ENCODE data around the gene KCNQ2. TPM values are rescaled to one million over a fixed set of nuclear protein-coding genes. Genes with fewer than 3 reads are reported as not detected.

KCNQ2 gene
- total and polyA plus RNA-seq, 4 donors, result not detected

DNA sequence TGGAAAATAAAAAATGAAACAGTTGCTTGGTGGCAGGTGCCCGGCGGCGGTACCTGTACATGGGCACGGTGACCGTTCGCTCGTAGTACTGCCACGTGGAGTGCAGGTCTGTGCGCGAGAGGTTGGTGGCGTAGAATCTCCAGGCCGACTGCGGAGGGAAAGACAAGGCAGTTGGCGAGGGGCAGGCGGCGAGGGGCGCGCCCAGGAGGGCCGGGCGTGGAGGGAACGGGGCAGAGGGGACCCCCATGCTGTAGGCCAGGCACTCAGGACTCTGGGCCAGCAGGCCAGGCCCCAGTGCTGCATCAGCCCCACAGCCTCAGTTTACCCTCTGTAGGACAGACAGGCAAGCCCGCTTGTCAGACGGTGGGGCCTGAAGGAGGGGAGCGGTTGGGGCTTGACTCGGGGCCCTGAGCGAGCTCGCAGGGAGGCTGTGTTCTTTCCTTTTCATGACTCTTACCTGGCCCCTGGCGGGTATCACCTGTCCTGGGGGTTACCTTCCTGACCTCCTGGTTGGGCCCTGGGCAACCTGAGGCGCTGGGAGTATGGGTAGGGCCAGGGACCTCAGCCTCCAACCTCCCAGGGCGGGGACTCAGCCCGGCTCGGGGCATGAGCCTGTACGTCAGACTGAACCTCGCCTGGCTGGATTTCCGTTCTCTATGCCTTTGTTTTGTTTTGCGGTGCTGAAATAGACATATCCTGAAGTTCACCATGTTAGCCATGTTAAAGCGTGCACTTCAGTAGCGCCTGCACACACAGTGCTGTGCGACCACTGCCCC, 38.5 kb downstream of the KCNQ2 start (continued):
- no peak for TF ChIP-seq GABPA (IDR thresholded peaks at IDR 0.05 in 1 of 2, conservative IDR thresholded peaks at IDR 0.05 in 1 of 2)

DNA sequence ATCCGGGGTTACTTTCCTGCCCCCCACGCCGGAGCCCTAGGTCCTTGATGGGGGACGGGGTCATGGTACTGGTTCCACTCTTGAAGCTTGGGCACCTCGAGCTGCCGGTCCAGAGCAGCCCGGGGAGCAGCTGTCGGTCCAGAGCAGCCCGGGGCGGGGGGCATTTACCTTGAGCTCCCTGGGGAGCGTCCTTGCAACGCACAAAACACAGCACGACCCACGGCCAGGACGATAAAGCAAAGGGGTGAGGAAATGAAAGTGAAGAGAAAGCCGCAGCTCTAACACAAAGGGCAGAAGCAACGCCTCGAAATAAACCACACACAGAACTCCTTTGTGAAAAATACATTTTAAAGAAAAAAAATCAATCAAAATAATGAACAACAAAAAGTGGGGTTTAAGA, 39.1 kb downstream of the KCNQ2 start:
- Histone ChIP-seq H3K9me3 (ENCODE audit: control insufficient read depth in 4 of 4, low read length in 3 of 4) (no peaks in the 10 kb centered on the region), H3K27ac (ENCODE audit: low read depth in 1 of 2, low read length in 2 of 2) (no peak overlapping the region), H3K9ac (ENCODE audit: low read depth in 1 of 2, low read length in 2 of 2) (no peak overlapping the region), H3K27me3 (ENCODE audit: control insufficient read depth in 4 of 4, insufficient read depth in 4 of 4, low read length in 3 of 4) (no peaks in the 10 kb centered on the region), H3K36me3 (ENCODE audit: control insufficient read depth in 4 of 4, insufficient read depth in 3 of 4, low read depth in 1 of 4, low read length in 3 of 4) (no peaks in the 10 kb centered on the region), H3K4me3 (ENCODE audit: low read depth in 1 of 3, low read length in 3 of 3) (no peak overlapping the region), H3K4me1 (ENCODE audit: control insufficient read depth in 4 of 4, insufficient read depth in 4 of 4, low read length in 3 of 4) (no peaks in the 10 kb centered on the region)
- no peak for TF ChIP-seq GABPA (IDR thresholded peaks at IDR 0.05 in 1 of 2, conservative IDR thresholded peaks at IDR 0.05 in 1 of 2)
- TF ChIP-seq, protein P1, sequence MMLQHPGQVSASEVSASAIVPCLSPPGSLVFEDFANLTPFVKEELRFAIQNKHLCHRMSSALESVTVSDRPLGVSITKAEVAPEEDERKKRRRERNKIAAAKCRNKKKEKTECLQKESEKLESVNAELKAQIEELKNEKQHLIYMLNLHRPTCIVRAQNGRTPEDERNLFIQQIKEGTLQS (IDR thresholded peaks at IDR 0.05), result no peak
- TF ChIP-seq, protein P2, sequence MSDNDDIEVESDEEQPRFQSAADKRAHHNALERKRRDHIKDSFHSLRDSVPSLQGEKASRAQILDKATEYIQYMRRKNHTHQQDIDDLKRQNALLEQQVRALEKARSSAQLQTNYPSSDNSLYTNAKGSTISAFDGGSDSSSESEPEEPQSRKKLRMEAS (IDR thresholded peaks at IDR 0.05), result no peak
- TF ChIP-seq, protein P3, sequence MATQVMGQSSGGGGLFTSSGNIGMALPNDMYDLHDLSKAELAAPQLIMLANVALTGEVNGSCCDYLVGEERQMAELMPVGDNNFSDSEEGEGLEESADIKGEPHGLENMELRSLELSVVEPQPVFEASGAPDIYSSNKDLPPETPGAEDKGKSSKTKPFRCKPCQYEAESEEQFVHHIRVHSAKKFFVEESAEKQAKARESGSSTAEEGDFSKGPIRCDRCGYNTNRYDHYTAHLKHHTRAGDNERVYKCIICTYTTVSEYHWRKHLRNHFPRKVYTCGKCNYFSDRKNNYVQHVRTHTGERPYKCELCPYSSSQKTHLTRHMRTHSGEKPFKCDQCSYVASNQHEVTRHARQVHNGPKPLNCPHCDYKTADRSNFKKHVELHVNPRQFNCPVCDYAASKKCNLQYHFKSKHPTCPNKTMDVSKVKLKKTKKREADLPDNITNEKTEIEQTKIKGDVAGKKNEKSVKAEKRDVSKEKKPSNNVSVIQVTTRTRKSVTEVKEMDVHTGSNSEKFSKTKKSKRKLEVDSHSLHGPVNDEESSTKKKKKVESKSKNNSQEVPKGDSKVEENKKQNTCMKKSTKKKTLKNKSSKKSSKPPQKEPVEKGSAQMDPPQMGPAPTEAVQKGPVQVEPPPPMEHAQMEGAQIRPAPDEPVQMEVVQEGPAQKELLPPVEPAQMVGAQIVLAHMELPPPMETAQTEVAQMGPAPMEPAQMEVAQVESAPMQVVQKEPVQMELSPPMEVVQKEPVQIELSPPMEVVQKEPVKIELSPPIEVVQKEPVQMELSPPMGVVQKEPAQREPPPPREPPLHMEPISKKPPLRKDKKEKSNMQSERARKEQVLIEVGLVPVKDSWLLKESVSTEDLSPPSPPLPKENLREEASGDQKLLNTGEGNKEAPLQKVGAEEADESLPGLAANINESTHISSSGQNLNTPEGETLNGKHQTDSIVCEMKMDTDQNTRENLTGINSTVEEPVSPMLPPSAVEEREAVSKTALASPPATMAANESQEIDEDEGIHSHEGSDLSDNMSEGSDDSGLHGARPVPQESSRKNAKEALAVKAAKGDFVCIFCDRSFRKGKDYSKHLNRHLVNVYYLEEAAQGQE (IDR thresholded peaks at IDR 0.05), result no peak
- no peak for TF ChIP-seq YY1 (IDR thresholded peaks at IDR 0.05)
- TF ChIP-seq, protein P4, sequence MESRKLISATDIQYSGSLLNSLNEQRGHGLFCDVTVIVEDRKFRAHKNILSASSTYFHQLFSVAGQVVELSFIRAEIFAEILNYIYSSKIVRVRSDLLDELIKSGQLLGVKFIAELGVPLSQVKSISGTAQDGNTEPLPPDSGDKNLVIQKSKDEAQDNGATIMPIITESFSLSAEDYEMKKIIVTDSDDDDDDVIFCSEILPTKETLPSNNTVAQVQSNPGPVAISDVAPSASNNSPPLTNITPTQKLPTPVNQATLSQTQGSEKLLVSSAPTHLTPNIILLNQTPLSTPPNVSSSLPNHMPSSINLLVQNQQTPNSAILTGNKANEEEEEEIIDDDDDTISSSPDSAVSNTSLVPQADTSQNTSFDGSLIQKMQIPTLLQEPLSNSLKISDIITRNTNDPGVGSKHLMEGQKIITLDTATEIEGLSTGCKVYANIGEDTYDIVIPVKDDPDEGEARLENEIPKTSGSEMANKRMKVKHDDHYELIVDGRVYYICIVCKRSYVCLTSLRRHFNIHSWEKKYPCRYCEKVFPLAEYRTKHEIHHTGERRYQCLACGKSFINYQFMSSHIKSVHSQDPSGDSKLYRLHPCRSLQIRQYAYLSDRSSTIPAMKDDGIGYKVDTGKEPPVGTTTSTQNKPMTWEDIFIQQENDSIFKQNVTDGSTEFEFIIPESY (IDR thresholded peaks at IDR 0.05), result no peak
- TF ChIP-seq JUND (IDR thresholded peaks at IDR 0.05), result no peak
- no peak for TF ChIP-seq NR2F2 (IDR thresholded peaks at IDR 0.05)
- no peak for TF ChIP-seq HNF4G (IDR thresholded peaks at IDR 0.05)
- TF ChIP-seq RAD21 (IDR thresholded peaks at IDR 0.05), result no peak
- no peak for TF ChIP-seq SP1 (IDR thresholded peaks at IDR 0.05)
- TF ChIP-seq FOXA2 (IDR thresholded peaks at IDR 0.05), result no peak
- TF ChIP-seq, protein P5, sequence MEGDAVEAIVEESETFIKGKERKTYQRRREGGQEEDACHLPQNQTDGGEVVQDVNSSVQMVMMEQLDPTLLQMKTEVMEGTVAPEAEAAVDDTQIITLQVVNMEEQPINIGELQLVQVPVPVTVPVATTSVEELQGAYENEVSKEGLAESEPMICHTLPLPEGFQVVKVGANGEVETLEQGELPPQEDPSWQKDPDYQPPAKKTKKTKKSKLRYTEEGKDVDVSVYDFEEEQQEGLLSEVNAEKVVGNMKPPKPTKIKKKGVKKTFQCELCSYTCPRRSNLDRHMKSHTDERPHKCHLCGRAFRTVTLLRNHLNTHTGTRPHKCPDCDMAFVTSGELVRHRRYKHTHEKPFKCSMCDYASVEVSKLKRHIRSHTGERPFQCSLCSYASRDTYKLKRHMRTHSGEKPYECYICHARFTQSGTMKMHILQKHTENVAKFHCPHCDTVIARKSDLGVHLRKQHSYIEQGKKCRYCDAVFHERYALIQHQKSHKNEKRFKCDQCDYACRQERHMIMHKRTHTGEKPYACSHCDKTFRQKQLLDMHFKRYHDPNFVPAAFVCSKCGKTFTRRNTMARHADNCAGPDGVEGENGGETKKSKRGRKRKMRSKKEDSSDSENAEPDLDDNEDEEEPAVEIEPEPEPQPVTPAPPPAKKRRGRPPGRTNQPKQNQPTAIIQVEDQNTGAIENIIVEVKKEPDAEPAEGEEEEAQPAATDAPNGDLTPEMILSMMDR (IDR thresholded peaks at IDR 0.05; ENCODE audit: low read depth, low read length, missing input control), result no peak
- 87% methylated on average over 18 of the region's 18 CpGs for WGBS
- DNase-seq (ENCODE audit: low spot score), result no peak
